Tibial nerve (tissue), 4 donors: Measurements from ENCODE around the gene MBD2.

ENCODE experiments used
- EP300 ChIP-seq, 2 donors: sonication (generic); formaldehyde crosslinking; IDR thresholded peaks; one replicate each; pipeline ENCODE4 v1.6.1; 2017; ENCODE audit warnings: antibody characterized with exemption in 2 of 2, mild to moderate bottlenecking in 1 of 2
- POLR2A ChIP-seq, 2 donors: fragments of 450-650 bp; IDR thresholded peaks; one replicate each; pipeline ENCODE4 v1.6.1; 2017; ENCODE audit warnings: antibody characterized with exemption in 2 of 2, mild to moderate bottlenecking in 2 of 2, moderate library complexity in 2 of 2
- TF ChIP-seq, protein P1 (sequence below), 5 experiments: fragments of 200-600 bp in 3 of 5; fragments of 450-650 bp in 2 of 5; sonication (generic) in 3 of 5; IDR thresholded peaks; one replicate each; pipeline ENCODE4 v1.5.1; 2016 to 2019; ENCODE audit warnings: antibody characterized with exemption in 5 of 5, mild to moderate bottlenecking in 3 of 5, moderate library complexity in 2 of 5

GRCh38 chr18:54210463-54210862 is 14.0 kb downstream of the MBD2 start:
- TF ChIP-seq, protein P1, sequence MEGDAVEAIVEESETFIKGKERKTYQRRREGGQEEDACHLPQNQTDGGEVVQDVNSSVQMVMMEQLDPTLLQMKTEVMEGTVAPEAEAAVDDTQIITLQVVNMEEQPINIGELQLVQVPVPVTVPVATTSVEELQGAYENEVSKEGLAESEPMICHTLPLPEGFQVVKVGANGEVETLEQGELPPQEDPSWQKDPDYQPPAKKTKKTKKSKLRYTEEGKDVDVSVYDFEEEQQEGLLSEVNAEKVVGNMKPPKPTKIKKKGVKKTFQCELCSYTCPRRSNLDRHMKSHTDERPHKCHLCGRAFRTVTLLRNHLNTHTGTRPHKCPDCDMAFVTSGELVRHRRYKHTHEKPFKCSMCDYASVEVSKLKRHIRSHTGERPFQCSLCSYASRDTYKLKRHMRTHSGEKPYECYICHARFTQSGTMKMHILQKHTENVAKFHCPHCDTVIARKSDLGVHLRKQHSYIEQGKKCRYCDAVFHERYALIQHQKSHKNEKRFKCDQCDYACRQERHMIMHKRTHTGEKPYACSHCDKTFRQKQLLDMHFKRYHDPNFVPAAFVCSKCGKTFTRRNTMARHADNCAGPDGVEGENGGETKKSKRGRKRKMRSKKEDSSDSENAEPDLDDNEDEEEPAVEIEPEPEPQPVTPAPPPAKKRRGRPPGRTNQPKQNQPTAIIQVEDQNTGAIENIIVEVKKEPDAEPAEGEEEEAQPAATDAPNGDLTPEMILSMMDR (IDR thresholded peaks at IDR 0.05): no peak
- TF ChIP-seq POLR2A (IDR thresholded peaks at IDR 0.05) (no peak), EP300 (IDR thresholded peaks at IDR 0.05) (no peak)
